ENCODE data around the gene ERBB4.

The ERBB4 gene

DNA sequence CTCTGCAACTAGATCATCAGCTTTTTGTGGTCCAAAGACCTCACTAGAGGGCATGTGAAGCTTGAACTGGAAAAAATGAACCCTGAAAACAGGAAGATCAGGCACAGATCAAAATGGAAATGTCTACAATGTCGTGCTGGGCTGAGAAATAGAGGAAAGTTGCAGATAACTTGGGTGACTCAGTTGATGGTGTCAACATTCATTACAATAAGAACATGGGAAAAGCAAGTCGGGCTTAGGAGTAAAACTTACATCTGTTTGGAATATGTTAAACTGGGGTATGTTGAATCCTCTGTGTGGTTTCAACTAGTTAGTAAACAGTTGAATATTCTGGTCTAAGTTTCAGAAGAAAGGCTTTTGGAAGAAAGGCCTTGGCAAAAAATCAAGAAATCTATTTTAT, 940.4 kb downstream of the ERBB4 start:
- TF ChIP-seq, protein P1, sequence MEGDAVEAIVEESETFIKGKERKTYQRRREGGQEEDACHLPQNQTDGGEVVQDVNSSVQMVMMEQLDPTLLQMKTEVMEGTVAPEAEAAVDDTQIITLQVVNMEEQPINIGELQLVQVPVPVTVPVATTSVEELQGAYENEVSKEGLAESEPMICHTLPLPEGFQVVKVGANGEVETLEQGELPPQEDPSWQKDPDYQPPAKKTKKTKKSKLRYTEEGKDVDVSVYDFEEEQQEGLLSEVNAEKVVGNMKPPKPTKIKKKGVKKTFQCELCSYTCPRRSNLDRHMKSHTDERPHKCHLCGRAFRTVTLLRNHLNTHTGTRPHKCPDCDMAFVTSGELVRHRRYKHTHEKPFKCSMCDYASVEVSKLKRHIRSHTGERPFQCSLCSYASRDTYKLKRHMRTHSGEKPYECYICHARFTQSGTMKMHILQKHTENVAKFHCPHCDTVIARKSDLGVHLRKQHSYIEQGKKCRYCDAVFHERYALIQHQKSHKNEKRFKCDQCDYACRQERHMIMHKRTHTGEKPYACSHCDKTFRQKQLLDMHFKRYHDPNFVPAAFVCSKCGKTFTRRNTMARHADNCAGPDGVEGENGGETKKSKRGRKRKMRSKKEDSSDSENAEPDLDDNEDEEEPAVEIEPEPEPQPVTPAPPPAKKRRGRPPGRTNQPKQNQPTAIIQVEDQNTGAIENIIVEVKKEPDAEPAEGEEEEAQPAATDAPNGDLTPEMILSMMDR (IDR thresholded peaks at IDR 0.05) = no peak

DNA sequence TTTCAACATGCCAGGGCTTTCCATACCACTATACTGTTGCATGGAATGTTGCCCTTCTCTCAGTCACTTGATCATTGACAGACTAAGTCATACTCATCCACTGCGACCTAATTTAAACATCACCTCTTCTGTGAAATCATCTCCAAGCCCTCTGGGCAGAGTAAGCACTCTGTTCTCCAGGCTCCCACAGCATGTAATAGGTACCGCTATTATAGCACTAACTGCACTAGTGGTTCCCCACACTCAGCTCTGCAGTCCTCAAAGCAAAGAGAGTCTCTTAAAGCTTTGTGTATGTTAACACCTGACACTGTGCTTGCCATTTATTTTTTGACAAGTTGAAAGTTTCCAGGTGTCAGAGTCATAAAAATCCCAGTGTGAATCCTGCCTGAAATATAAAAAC, 947.2 kb downstream of the ERBB4 start:
- TF ChIP-seq, protein P1 (IDR thresholded peaks at IDR 0.05) = no peak

DNA sequence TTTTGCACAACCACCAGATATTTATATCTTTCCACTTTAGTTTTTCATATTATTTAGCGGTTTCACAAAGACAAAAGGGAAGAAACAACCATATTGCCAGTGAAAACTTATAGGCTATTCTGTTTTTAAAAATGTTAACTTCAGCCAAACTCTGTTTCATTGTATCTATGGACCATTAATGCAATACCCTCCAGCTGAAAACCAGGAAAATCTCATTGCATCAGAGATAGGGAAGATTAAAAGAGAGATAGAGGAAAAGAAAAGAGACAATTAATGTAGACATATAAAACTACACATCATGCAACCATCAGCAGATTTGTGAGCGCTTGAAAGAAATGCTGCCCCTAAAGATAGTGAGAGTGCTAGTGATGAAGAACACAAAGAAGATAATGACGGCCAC, 970.2 kb downstream of the ERBB4 start:
- TF ChIP-seq, protein P1 (IDR thresholded peaks at IDR 0.05) = no peak

DNA sequence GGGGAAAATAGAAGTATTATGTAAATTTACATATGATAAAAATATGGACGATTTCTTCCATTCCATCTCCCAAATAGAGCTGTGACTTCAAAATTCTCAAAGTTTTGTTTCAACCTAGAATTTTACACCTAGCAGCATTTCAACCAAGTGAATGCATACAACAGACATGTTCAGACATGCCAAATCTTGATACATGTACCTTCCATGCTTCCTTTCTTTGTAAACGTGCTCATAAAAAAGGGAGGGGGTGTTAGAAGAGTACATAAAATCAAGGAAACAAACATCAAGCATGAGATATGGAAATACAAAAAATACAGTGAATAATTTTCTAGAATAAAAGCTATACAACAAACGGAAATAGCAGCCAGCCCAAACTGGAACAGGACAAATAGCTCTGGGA, 974.2 kb downstream of the ERBB4 start:
- TF ChIP-seq, protein P1 (IDR thresholded peaks at IDR 0.05) = no peak

DNA sequence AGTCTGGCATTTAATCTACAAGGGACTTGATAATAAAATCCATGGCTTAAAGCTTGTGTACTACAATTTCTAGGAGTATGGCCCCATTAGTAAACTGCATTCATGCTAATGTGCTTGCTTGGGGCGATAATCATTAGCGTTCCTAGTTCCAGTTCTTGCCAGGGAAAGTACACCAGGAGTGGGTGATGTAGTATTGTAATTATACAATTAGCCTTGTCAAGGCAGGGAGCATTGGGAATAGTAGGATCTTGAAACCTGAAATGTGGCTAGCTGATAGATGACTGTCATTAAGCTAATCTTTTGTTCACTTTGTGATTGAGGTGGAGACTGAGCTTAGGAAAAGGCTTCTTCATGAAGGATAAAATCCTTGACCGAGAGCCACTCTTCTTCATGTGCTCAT, 993.0 kb downstream of the ERBB4 start:
- TF ChIP-seq, protein P1 (IDR thresholded peaks at IDR 0.05) = no peak

DNA sequence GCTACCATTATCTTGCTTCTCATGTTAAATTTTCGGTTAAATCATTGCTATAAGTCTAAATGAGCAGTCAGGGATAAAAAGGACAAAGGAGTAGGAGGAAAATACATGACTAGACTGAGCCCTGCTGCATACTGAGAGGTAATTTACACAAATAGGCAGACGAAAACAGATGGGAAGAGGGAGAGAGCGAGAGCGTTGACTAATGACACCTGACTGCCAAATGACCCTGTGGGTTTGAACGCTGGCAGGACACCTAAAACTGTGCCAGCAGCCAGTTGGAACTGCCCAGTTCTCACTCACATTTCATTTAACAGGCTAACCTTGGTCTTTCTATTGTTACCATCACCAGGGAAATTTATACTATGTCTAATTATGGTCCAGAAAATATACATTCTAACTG, 1004.0 kb downstream of the ERBB4 start:
- TF ChIP-seq, protein P1 (IDR thresholded peaks at IDR 0.05) = no peak

DNA sequence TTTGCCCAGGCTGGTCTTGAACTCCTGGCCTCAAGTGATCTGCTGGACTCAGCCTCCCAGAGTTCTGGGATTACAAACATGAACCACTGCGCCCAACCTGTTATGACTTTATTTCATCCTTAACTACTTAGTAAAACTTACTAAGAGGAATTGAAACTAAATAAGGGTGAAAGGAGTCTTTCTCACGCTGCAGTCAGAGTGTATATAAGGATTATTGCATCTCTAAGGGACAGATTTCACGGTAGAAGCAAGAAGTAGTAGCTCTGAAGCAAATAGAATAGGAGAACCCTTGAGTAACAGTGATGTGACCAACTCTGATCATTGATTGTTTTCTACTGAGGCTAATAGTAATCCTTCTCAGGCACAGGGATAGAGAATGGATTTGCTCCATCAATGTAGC, 1022.1 kb downstream of the ERBB4 start:
- TF ChIP-seq, protein P1 (IDR thresholded peaks at IDR 0.05) = no peak

DNA sequence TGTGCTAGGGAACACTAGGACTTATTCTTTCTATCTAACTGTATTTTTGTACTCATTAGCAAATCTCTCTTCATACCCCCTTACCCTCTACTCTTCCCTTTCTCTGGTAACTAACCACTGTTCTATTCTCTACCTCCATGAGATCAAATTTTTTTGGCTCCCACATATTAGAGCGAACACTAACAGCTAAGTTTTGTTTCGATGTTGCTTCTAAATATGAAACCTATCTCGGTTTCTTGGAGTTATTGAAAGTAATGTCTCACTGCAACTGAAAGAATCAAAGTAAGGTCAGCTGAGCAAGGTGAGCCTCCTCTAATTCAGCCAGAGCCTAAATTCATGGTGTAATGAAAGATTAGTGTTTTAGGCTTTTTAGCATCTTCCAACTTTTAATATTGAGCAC, 1024.6 kb downstream of the ERBB4 start:
- TF ChIP-seq, protein P1 (IDR thresholded peaks at IDR 0.05) = no peak
